ENCODE results near the gene PRUNE1.

The PRUNE1 gene

GRCh38 chr1:150964164-150964489 lies 44.1 kb upstream of the PRUNE1 start:
- DNase-seq (ENCODE audit: low spot score) (no peak), ATAC-seq (ENCODE audit: low read depth) (no peak)
- Histone ChIP-seq H3K9me3 (ENCODE audit: severe bottlenecking) (no peaks in the 10 kb centered on the region), H3K27ac (ENCODE audit: poor library complexity, severe bottlenecking) (no peak overlapping the region), H3K27me3 (ENCODE audit: insufficient read depth, poor library complexity, severe bottlenecking) (no peaks in the 10 kb centered on the region), H3K36me3 (ENCODE audit: low read depth) (peaks cover 90% of the 10 kb centered on the region), H3K4me1 (ENCODE audit: insufficient read depth, poor library complexity, severe bottlenecking) (no peaks in the 10 kb centered on the region), H3K4me3 (ENCODE audit: severe bottlenecking) (no peak overlapping the region)
- TF ChIP-seq CTCF (IDR thresholded peaks at IDR 0.05; ENCODE audit: poor library complexity, severe bottlenecking) = no peak

DNA sequence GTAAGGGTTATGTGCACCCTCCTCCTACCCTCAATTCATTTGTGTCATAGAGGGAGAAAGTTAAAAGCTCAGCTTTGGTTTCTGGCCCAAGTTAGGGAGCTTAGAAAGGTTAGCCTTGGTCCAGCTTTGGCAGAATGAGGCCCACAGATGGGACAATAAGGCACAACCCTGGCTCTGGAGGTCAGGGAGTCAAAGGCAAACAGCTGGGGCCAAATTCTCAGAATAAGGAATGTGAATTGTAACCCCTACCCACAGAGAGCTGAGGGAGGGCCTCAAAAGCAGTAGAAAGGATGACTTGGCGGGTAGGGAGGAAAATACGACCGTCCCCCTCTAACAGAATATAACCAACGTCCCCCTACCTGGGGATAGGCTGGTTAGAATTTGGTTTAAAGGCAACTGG lies 42.6 kb upstream of the PRUNE1 start:
- Histone ChIP-seq H3K27me3 (ENCODE audit: insufficient read depth, poor library complexity, severe bottlenecking) (no peaks in the 10 kb centered on the region), H3K4me3 (ENCODE audit: severe bottlenecking) (no peak overlapping the region), H3K4me1 (ENCODE audit: insufficient read depth, poor library complexity, severe bottlenecking) (no peaks in the 10 kb centered on the region), H3K27ac (ENCODE audit: poor library complexity, severe bottlenecking) (no peak overlapping the region), H3K36me3 (ENCODE audit: low read depth) (peaks cover 80% of the 10 kb centered on the region), H3K9me3 (ENCODE audit: severe bottlenecking) (no peaks in the 10 kb centered on the region)
- TF ChIP-seq CTCF (IDR thresholded peaks at IDR 0.05; ENCODE audit: poor library complexity, severe bottlenecking) = no peak
- ATAC-seq (ENCODE audit: low read depth) (no peak), DNase-seq (ENCODE audit: low spot score) (no peak)

DNA sequence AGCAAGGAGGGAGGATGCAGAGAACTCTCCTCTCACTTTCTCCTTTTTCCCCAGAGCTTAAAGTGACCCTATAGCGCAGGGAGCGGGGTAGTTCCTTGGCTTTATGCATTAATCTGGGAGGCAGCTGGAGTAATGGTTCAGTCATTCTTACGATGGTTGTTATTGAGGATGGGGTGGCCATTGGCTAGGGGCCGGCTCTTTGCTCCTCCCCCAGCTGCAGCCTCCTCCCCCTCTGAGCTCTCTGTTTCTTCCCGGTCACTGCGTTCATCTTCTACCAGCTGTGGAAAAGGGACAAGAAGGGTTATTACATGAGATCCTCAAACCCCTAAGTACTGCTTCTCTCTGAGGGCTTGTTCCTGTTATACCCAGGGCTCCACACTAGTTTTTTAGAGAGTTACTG lies 42.2 kb upstream of the PRUNE1 start:
- H3K27ac ChIP-seq (ENCODE audit: poor library complexity, severe bottlenecking) = no peak overlapping the region
- H3K9me3 ChIP-seq (ENCODE audit: severe bottlenecking) = no peaks in the 10 kb centered on the region
- no peak for ATAC-seq (ENCODE audit: low read depth)
- no peak overlapping the region for H3K4me3 ChIP-seq (ENCODE audit: severe bottlenecking)
- H3K27me3 ChIP-seq (ENCODE audit: insufficient read depth, poor library complexity, severe bottlenecking) = no peaks in the 10 kb centered on the region
- H3K4me1 ChIP-seq (ENCODE audit: insufficient read depth, poor library complexity, severe bottlenecking) = no peaks in the 10 kb centered on the region
- peaks cover 76% of the 10 kb centered on the region for H3K36me3 ChIP-seq (ENCODE audit: low read depth)
- no peak for DNase-seq (ENCODE audit: low spot score)
- TF ChIP-seq CTCF (IDR thresholded peaks at IDR 0.05; ENCODE audit: poor library complexity, severe bottlenecking) = no peak

- no peak for TF ChIP-seq CTCF (IDR thresholded peaks at IDR 0.05; ENCODE audit: poor library complexity, severe bottlenecking)
- ATAC-seq (ENCODE audit: low read depth) (no peak), DNase-seq (ENCODE audit: low spot score) (no peak)
- Histone ChIP-seq H3K27ac (ENCODE audit: poor library complexity, severe bottlenecking) (no peak overlapping the region), H3K36me3 (ENCODE audit: low read depth) (peaks cover 72% of the 10 kb centered on the region), H3K4me3 (ENCODE audit: severe bottlenecking) (no peak overlapping the region), H3K27me3 (ENCODE audit: insufficient read depth, poor library complexity, severe bottlenecking) (no peaks in the 10 kb centered on the region), H3K9me3 (ENCODE audit: severe bottlenecking) (no peaks in the 10 kb centered on the region), H3K4me1 (ENCODE audit: insufficient read depth, poor library complexity, severe bottlenecking) (peaks cover 15% of the 10 kb centered on the region)
These were observed 40.3 kb upstream of the PRUNE1 start for GRCh38 chr1:150967936-150968335.

- DNase-seq (ENCODE audit: low spot score) (no peak), ATAC-seq (ENCODE audit: low read depth) (no peak)
- Histone ChIP-seq H3K27ac (ENCODE audit: poor library complexity, severe bottlenecking) (no peak overlapping the region), H3K4me1 (ENCODE audit: insufficient read depth, poor library complexity, severe bottlenecking) (peaks cover 15% of the 10 kb centered on the region), H3K4me3 (ENCODE audit: severe bottlenecking) (no peak overlapping the region), H3K36me3 (ENCODE audit: low read depth) (peaks cover 67% of the 10 kb centered on the region), H3K27me3 (ENCODE audit: insufficient read depth, poor library complexity, severe bottlenecking) (no peaks in the 10 kb centered on the region), H3K9me3 (ENCODE audit: severe bottlenecking) (no peaks in the 10 kb centered on the region)
- no peak for TF ChIP-seq CTCF (IDR thresholded peaks at IDR 0.05; ENCODE audit: poor library complexity, severe bottlenecking)
These were observed 39.8 kb upstream of the PRUNE1 start for GRCh38 chr1:150968491-150968890.
